ENCODE results near the gene FBF1. TPM values are rescaled to one million over a fixed set of nuclear protein-coding genes. Genes with fewer than 3 reads are reported as not detected.
"Not testable (repeated sequence)": the region's sequence is repeated elsewhere in the genome, so short reads cannot be mapped to it uniquely, and the experiment has no call there.

Gene FBF1
- total RNA-seq, 4 donors from 2014 or later: 4.7 to 8.8 (median 7.0) TPM

- TF ChIP-seq, protein P1, sequence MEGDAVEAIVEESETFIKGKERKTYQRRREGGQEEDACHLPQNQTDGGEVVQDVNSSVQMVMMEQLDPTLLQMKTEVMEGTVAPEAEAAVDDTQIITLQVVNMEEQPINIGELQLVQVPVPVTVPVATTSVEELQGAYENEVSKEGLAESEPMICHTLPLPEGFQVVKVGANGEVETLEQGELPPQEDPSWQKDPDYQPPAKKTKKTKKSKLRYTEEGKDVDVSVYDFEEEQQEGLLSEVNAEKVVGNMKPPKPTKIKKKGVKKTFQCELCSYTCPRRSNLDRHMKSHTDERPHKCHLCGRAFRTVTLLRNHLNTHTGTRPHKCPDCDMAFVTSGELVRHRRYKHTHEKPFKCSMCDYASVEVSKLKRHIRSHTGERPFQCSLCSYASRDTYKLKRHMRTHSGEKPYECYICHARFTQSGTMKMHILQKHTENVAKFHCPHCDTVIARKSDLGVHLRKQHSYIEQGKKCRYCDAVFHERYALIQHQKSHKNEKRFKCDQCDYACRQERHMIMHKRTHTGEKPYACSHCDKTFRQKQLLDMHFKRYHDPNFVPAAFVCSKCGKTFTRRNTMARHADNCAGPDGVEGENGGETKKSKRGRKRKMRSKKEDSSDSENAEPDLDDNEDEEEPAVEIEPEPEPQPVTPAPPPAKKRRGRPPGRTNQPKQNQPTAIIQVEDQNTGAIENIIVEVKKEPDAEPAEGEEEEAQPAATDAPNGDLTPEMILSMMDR (IDR thresholded peaks at IDR 0.05): no peak
These were observed 29.2 kb upstream of the FBF1 start for GRCh38 chr17:75970011-75970523.

GRCh38 chr17:75969044-75969443 lies 28.2 kb upstream of the FBF1 start:
- not testable (repeated sequence) for DNase-seq (ENCODE audit: low spot score); ATAC-seq (ENCODE audit: low FRiP score)

More at GRCh38 chr17:75970011-75970523, 29.2 kb upstream of the FBF1 start:
- no peak for ATAC-seq (ENCODE audit: low FRiP score)
- DNase-seq (ENCODE audit: low spot score): no peak

GRCh38 chr17:75965468-75965867 lies 24.6 kb upstream of the FBF1 start:
- TF ChIP-seq, protein P1 (IDR thresholded peaks at IDR 0.05): no peak
- ATAC-seq (ENCODE audit: low FRiP score) (no peak), DNase-seq (ENCODE audit: low spot score) (no peak)

DNA sequence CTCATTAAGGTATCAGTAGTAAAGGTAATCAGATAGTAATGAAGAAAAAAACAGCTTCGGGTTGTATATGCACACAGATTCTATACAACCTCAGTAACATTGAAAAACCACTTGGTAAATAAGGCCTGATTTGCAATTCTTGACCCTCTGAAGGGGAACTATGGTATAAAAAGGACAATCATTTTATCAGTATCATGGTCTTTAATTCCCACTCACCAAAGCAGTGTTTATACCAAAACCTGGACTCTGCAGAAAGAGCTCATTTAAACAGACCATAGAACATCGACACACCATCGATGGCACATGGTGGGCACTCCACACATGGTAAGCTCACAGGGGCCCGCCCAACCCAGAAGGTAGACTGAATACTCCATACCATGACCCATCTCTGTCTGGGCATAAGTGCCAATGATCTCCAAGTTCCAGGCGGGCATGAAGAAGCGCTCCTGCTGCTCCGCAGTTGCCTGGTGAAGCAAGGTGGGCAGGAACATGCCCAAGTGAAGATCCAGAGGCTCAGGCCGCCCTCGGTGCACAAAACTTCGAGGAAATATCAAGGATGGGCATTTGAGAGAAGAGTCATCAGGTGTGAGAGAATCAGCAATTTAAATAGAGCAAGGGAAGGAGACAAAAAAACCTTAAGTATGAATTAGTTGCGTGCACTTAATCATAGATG lies 19.1 kb upstream of the FBF1 start:
- DNase-seq (ENCODE audit: low spot score): no peak

GRCh38 chr17:75959051-75959838 lies 18.4 kb upstream of the FBF1 start:
- ATAC-seq (ENCODE audit: low FRiP score) (peak; percentile 39), DNase-seq (ENCODE audit: low spot score) (no peak)
- TF ChIP-seq, protein P1 (IDR thresholded peaks at IDR 0.05): no peak

More for the DNA sequence above, 19.1 kb upstream of the FBF1 start:
- TF ChIP-seq, protein P1 (IDR thresholded peaks at IDR 0.05): no peak
- ATAC-seq (ENCODE audit: low FRiP score): no peak

GRCh38 chr17:75950855-75951554 lies 10.2 kb upstream of the FBF1 start:
- TF ChIP-seq, protein P1 (IDR thresholded peaks at IDR 0.05): no peak
- DNase-seq (ENCODE audit: low spot score) (no peak), ATAC-seq (ENCODE audit: low FRiP score) (no peak)

DNA sequence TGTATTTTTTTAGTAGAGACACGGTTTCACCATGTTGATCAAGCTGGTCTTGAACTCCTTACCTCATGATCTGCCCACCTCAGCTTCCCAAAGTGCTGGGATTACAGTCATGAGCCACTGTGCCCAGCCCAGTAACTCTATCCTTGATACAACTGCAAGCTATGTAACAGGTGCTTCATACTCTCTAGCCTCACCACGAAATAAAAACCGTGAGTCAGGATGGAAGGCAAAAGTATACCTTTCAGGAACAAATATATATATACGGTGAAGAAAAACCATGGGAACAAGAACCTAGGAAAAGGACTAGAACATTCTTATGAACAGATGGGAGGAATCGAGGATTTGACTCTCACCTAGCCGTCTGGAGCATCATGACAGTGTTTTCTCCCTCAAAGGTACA lies 9.6 kb upstream of the FBF1 start:
- TF ChIP-seq, protein P1 (IDR thresholded peaks at IDR 0.05): no peak
- DNase-seq (ENCODE audit: low spot score): no peak
- ATAC-seq (ENCODE audit: low FRiP score): no peak
